GM12878 (cell line): Measurements from ENCODE around the gene NT5M. TPM values are rescaled to one million over a fixed set of nuclear protein-coding genes. Genes with fewer than 3 reads are reported as not detected.

Source experiments
- ATAC-seq: fragments of 200-7000 bp; cut with Tn5 transposase; 3 replicates; pipeline ENCODE4 v1.9.1; 2020; ENCODE audit warnings: mild to moderate bottlenecking, moderate library complexity
- BruUV-seq: library from RNA; stranded (reverse); fragments of 400-500 nt; replicated peaks from 2 replicates; lab custom pipeline; 2021; lab: Mats Ljungman, UMichigan
- CTCF ChIA-PET: fragments of 300-600 bp; sonication (Branson Sonifier 250); formaldehyde crosslinking; extraction: SDS; loops from one replicate; lab custom pipeline; 2021; ENCODE audit warnings: inconsistent platforms; lab: Yijun Ruan, JAX
- POLR2A ChIA-PET: fragments of 350-600 bp; formaldehyde crosslinking; extraction: SDS; loops from one replicate; lab custom pipeline; 2021; ENCODE audit warnings: inconsistent platforms; lab: Charles Lee
- RAD21 ChIA-PET: fragments of 300-600 bp; sonication (Branson Sonifier 250); formaldehyde crosslinking; loops from one replicate; lab custom pipeline; 2023; ENCODE audit warnings: antibody characterized with exemption; ENCODE audit not compliant: unreplicated experiment; lab: Charles Lee
- SMC1A ChIA-PET: fragments of 300-600 bp; sonication (Branson Sonifier 250); formaldehyde crosslinking; loops from one replicate; lab custom pipeline; 2023; ENCODE audit not compliant: unreplicated experiment, uncharacterized antibody; lab: Charles Lee
- DNase-seq: peaks from one replicate; pipeline ENCODE4 v3.0.0-alpha.2; 2011; ENCODE audit warnings: low read depth, low spot score
- FAIRE-seq: peaks from 3 replicates; lab custom pipeline; 2011; peaks lifted over from hg19 to GRCh38; lab: Jason Lieb, UNC
- H2AFZ ChIP-seq: 2 replicates; pipeline ENCODE4 v1.6.0; 2011; ENCODE audit warnings: low read depth, low read length, control low read depth; ENCODE audit not compliant: control insufficient read depth
- H3K27ac ChIP-seq: 2 replicates; pipeline ENCODE4 v1.5.1; 2011; ENCODE audit warnings: control low read depth; ENCODE audit not compliant: control insufficient read depth, insufficient read depth
- H3K27me3 ChIP-seq, 2 experiments: replicated peaks in 1 of 2; 2 replicates each; pipeline versions ENCODE4 v1.6.0 to v1.6.1; 2011; ENCODE audit warnings: low read length in 1 of 2; ENCODE audit not compliant: control insufficient read depth in 2 of 2, insufficient read depth in 2 of 2
- H3K36me3 ChIP-seq, 2 experiments: 2 replicates each; pipeline ENCODE4 v1.5.1; 2011; ENCODE audit warnings: low read length in 1 of 2; ENCODE audit not compliant: control insufficient read depth in 2 of 2, insufficient read depth in 2 of 2
- H3K4me1 ChIP-seq: 2 replicates; pipeline ENCODE4 v1.6.1; 2011; ENCODE audit warnings: mild to moderate bottlenecking, low read length, moderate library complexity, mixed read lengths; ENCODE audit not compliant: control insufficient read depth, insufficient read depth
- H3K4me2 ChIP-seq: 2 replicates; pipeline ENCODE4 v1.6.0; 2011; ENCODE audit warnings: control low read depth; ENCODE audit not compliant: control insufficient read depth, insufficient read depth
- H3K4me3 ChIP-seq: fragments of 200-600 bp; sonication (generic); 2 replicates; pipeline ENCODE4 v1.5.1; 2016
- H3K79me2 ChIP-seq: 2 replicates; pipeline ENCODE4 v1.6.0; 2011; ENCODE audit warnings: low read length; ENCODE audit not compliant: control insufficient read depth, insufficient read depth
- H3K9ac ChIP-seq: 2 replicates; pipeline ENCODE4 v1.8.0; 2011; ENCODE audit warnings: low read length, control low read depth, mixed read lengths; ENCODE audit not compliant: control insufficient read depth, insufficient read depth
- H3K9me3 ChIP-seq: replicated peaks from 3 replicates; pipeline ENCODE4 v1.5.1; 2011; ENCODE audit warnings: mild to moderate bottlenecking, low read length; ENCODE audit not compliant: control insufficient read depth, insufficient read depth
- H4K20me1 ChIP-seq: 2 replicates; pipeline ENCODE4 v1.6.0; 2011; ENCODE audit not compliant: control insufficient read depth, insufficient read depth
- BCLAF1 ChIP-seq: fragments of 450-650 bp; IDR thresholded peaks from 2 replicates; pipeline ENCODE4 v1.6.1; 2017; ENCODE audit warnings: antibody characterized with exemption, mild to moderate bottlenecking, moderate library complexity
- CBX5 ChIP-seq: sonication (generic); IDR thresholded peaks from 2 replicates; pipeline ENCODE4 v1.6.1; 2016; ENCODE audit warnings: low read depth, moderate library complexity, mild to moderate bottlenecking, inconsistent platforms
- DPF2 ChIP-seq: fragments of 450-650 bp; IDR thresholded peaks from 2 replicates; pipeline ENCODE4 v1.6.1; 2017; ENCODE audit warnings: mild to moderate bottlenecking
- FOXK2 ChIP-seq: fragments of 450-650 bp; IDR thresholded peaks from 2 replicates; pipeline ENCODE4 v1.6.1; 2017; ENCODE audit warnings: mild to moderate bottlenecking, moderate library complexity
- GATAD2B ChIP-seq: fragments of 450-650 bp; conservative IDR thresholded peaks from 2 replicates; pipeline ENCODE4 v1.6.1; 2017; ENCODE audit warnings: low read depth, mild to moderate bottlenecking, moderate library complexity
- HDGF ChIP-seq: fragments of 450-650 bp; IDR thresholded peaks from 2 replicates; pipeline ENCODE4 v1.6.1; 2016; ENCODE audit warnings: antibody characterized with exemption
- KLF5 ChIP-seq: fragments of 450-650 bp; IDR thresholded peaks from 2 replicates; pipeline ENCODE4 v1.6.1; 2014; ENCODE audit warnings: mild to moderate bottlenecking; ENCODE audit not compliant: partially characterized antibody
- MEF2B ChIP-seq: fragments of 450-650 bp; IDR thresholded peaks from 2 replicates; pipeline ENCODE4 v1.6.1; 2018; ENCODE audit warnings: mild to moderate bottlenecking, moderate library complexity; ENCODE audit not compliant: partially characterized antibody, poor library complexity, severe bottlenecking
- MYB ChIP-seq: fragments of 150-350 bp; IDR thresholded peaks from 2 replicates; pipeline ENCODE4 v1.6.1; 2014; ENCODE audit warnings: mild to moderate bottlenecking, low read depth, low read length, borderline replicate concordance
- PRDM15 ChIP-seq: fragments of 450-650 bp; formaldehyde crosslinking; IDR thresholded peaks from 2 replicates; pipeline ENCODE4 v1.4.0; 2020; ENCODE audit warnings: mild to moderate bottlenecking, moderate library complexity
- SUPT20H ChIP-seq: IDR thresholded peaks from 2 replicates; pipeline ENCODE4 v1.6.1; 2011; ENCODE audit warnings: low read depth, mild to moderate bottlenecking, low read length, moderate library complexity, borderline replicate concordance; ENCODE audit not compliant: control insufficient read depth
- TARDBP ChIP-seq: IDR thresholded peaks from 2 replicates; pipeline ENCODE4 v1.6.1; 2016; ENCODE audit warnings: borderline replicate concordance
- ZBTB40 ChIP-seq: fragments of 450-650 bp; IDR thresholded peaks from 2 replicates; pipeline ENCODE4 v1.6.1; 2016; ENCODE audit warnings: mild to moderate bottlenecking, moderate library complexity, borderline replicate concordance
- WGBS: methylation state at CpG from one replicate; pipeline ENCODE4 v1.1.6; 2016; ENCODE audit warnings: low lambda C conversion rate; ENCODE audit not compliant: insufficient replicate concordance, insufficient coverage; ENCODE audit errors: missing lambda C conversion rate; 5-methylcytosine and 5-hydroxymethylcytosine counted together
- in situ Hi-C: fragments of 300-500 bp; cut with MboI; formaldehyde crosslinking; loops from 9 replicates; pipeline ENCODE4 v1.14.3; 2018; ENCODE audit warnings: mixed read lengths
- intact Hi-C: fragments of 100-400 bp; cut with micrococcal nuclease; formaldehyde crosslinking; loops from one replicate; pipeline ENCODE4 v1.14.2; 2022; ENCODE audit not compliant: unreplicated experiment
- polyA plus RNA-seq, 11 experiments: library from polyadenylated mRNA; depleted of rRNA in 4 of 11; unstranded in 6 of 11; stranded (reverse) in 5 of 11; fragments of >200 nt; fragmentation: Nextera tagmentation in 4 of 11; fragmentation: Illumina TruSeq in 1 of 11; extraction: Ambion mirVana in 4 of 11; extraction: Trizol in 1 of 11; gene quantifications; 1 replicate in 1 of 11; 2 replicates in 10 of 11; pipeline versions ENCODE4 v1.2.1 to v1.2.3, GENCODE V29; 2011 to 2016; ENCODE audit warnings: inconsistent platforms in 2 of 11, missing spikeins in 2 of 11, low read depth in 1 of 11
- total RNA-seq, 4 experiments: library from RNA; depleted of rRNA in 3 of 4; stranded (reverse); fragments of >200 nt in 3 of 4; fragmentation: Illumina TruSeq in 1 of 4; extraction: Trizol in 1 of 4; gene quantifications; 2 replicates each; pipeline versions ENCODE4 v1.2.1 to v1.2.3, GENCODE V29; 2013 to 2021

Gene NT5M
- total and polyA plus RNA-seq, 10 of the 15 experiments (the other 5 are each of a cell fraction or from before 2014, with no cell fraction given): 0.18 to 14.1 (median 2.9) TPM

GRCh38 chr17:17346428-17347233 is 43.5 kb downstream of the NT5M start:
- no peak overlapping the region for H3K9ac ChIP-seq
- CTCF ChIA-PET: interaction anchor here (0.7 kb wide), 1 partner anchor 12 kb away, joined by 3 read pairs; no protein-coding TSS in a partner anchor
- FAIRE-seq (no peak), DNase-seq (no peak), ATAC-seq (no peak)
- no peaks in the 10 kb centered on the region for H3K79me2 ChIP-seq
- H4K20me1 ChIP-seq: no peaks in the 10 kb centered on the region
- no peaks in the 10 kb centered on the region for H3K4me1 ChIP-seq
- no peaks in the 10 kb centered on the region for H3K9me3 ChIP-seq
- WGBS: 73% methylated on average over 31 of the region's 31 CpGs
- RAD21 ChIA-PET: no interaction called here
- in situ Hi-C loops (no loop called here), intact Hi-C loops (no loop called here)
- H2AFZ ChIP-seq: no peak overlapping the region
- BruUV-seq: no TSS peak
- H3K4me3 ChIP-seq: no peak overlapping the region
- H3K4me2 ChIP-seq: no peak overlapping the region
- SMC1A ChIA-PET: no interaction called here
- H3K27me3 ChIP-seq: no peaks in the 10 kb centered on the region
- POLR2A ChIA-PET: no interaction called here
- H3K36me3 ChIP-seq: no peaks in the 10 kb centered on the region
- no peak overlapping the region for H3K27ac ChIP-seq
- TF ChIP-seq MEF2B (no peak), FOXK2 (no peak), TARDBP (no peak), ZBTB40 (no peak), GATAD2B (no peak), HDGF (no peak), SUPT20H (no peak), DPF2 (no peak), BCLAF1 (no peak), MYB (no peak), CBX5 (no peak), PRDM15 (CRISPR knock-in tag) (no peak), KLF5 (no peak)
